Activated naive CD8-positive, alpha-beta T cell treated with anti-CD3 and anti-CD28 coated beads, Interleukin-2, amount 50 U/mL, for 24 hours (primary cell): ENCODE measurements around the gene ASTN1.

Experiments
- ATAC-seq: fragments of 150-1000 bp; cut with Tn5 transposase; one replicate; pipeline ENCODE4 v1.10.0; 2021
- DNase-seq: peaks from one replicate; pipeline ENCODE4 v3.0.0; 2021
- H3K27ac Mint-ChIP-seq: one replicate; pipeline ENCODE4 v1.8.0; 2021; ENCODE audit warnings: mild to moderate bottlenecking, mixed read lengths
- H3K27me3 Mint-ChIP-seq: one replicate; pipeline ENCODE4 v1.8.0; 2021; ENCODE audit warnings: mixed read lengths
- H3K36me3 Mint-ChIP-seq: one replicate; pipeline ENCODE4 v1.8.0; 2021; ENCODE audit warnings: low read depth, mixed read lengths
- H3K4me1 Mint-ChIP-seq: one replicate; pipeline ENCODE4 v1.8.0; 2021; ENCODE audit warnings: mixed read lengths
- H3K4me3 Mint-ChIP-seq: one replicate; pipeline ENCODE4 v1.8.0; 2021; ENCODE audit warnings: mild to moderate bottlenecking, moderate library complexity, mixed read lengths
- H3K9me3 Mint-ChIP-seq: one replicate; pipeline ENCODE4 v1.8.0; 2021; ENCODE audit warnings: mixed read lengths

ASTN1 gene

GRCh38 chr1:177137814-177138213 is 26.7 kb downstream of the ASTN1 start:
- no peaks in the 10 kb centered on the region for H3K27me3 Mint-ChIP-seq
- no peak overlapping the region for H3K27ac Mint-ChIP-seq
- H3K9me3 Mint-ChIP-seq, result peaks cover 4% of the 10 kb centered on the region
- ATAC-seq (no peak), DNase-seq (no peak)
- H3K36me3 Mint-ChIP-seq, result no peaks in the 10 kb centered on the region
- peaks cover 2% of the 10 kb centered on the region for H3K4me1 Mint-ChIP-seq
- no peak overlapping the region for H3K4me3 Mint-ChIP-seq

- no peak for ATAC-seq
Measured at GRCh38 chr1:177135250-177135649, 29.3 kb downstream of the ASTN1 start.

GRCh38 chr1:177133977-177134538 is 30.5 kb downstream of the ASTN1 start:
- H3K4me1 Mint-ChIP-seq, result no peaks in the 10 kb centered on the region
- H3K4me3 Mint-ChIP-seq, result no peak overlapping the region
- H3K9me3 Mint-ChIP-seq, result peaks cover 7% of the 10 kb centered on the region
- no peak for ATAC-seq
- no peak overlapping the region for H3K27ac Mint-ChIP-seq
- no peaks in the 10 kb centered on the region for H3K27me3 Mint-ChIP-seq
- H3K36me3 Mint-ChIP-seq, result no peaks in the 10 kb centered on the region
- no peak for DNase-seq

More at GRCh38 chr1:177135250-177135649, 29.3 kb downstream of the ASTN1 start:
- no peak for DNase-seq
- peaks cover 2% of the 10 kb centered on the region for H3K4me1 Mint-ChIP-seq
- H3K27me3 Mint-ChIP-seq, result no peaks in the 10 kb centered on the region
- no peaks in the 10 kb centered on the region for H3K36me3 Mint-ChIP-seq
- no peak overlapping the region for H3K27ac Mint-ChIP-seq
- H3K9me3 Mint-ChIP-seq, result peaks cover 4% of the 10 kb centered on the region
- no peak overlapping the region for H3K4me3 Mint-ChIP-seq

GRCh38 chr1:177132141-177132540 is 32.4 kb downstream of the ASTN1 start:
- no peak for ATAC-seq
- Mint-ChIP-seq H3K4me3 (no peak overlapping the region), H3K4me1 (no peaks in the 10 kb centered on the region), H3K27me3 (no peaks in the 10 kb centered on the region), H3K9me3 (peaks cover 4% of the 10 kb centered on the region), H3K27ac (no peak overlapping the region), H3K36me3 (no peaks in the 10 kb centered on the region)
- no peak for DNase-seq

- H3K9me3 Mint-ChIP-seq, result peaks cover 4% of the 10 kb centered on the region
- H3K36me3 Mint-ChIP-seq, result no peaks in the 10 kb centered on the region
- no peak overlapping the region for H3K27ac Mint-ChIP-seq
- no peaks in the 10 kb centered on the region for H3K4me1 Mint-ChIP-seq
- H3K4me3 Mint-ChIP-seq, result no peak overlapping the region
- H3K27me3 Mint-ChIP-seq, result no peaks in the 10 kb centered on the region
- DNase-seq, result no peak
- ATAC-seq, result no peak
Measured at GRCh38 chr1:177131723-177132122, 32.8 kb downstream of the ASTN1 start.

- ATAC-seq, result no peak
- H3K36me3 Mint-ChIP-seq, result no peaks in the 10 kb centered on the region
- no peak overlapping the region for H3K4me3 Mint-ChIP-seq
- no peaks in the 10 kb centered on the region for H3K4me1 Mint-ChIP-seq
- H3K9me3 Mint-ChIP-seq, result peaks cover 4% of the 10 kb centered on the region
- no peak overlapping the region for H3K27ac Mint-ChIP-seq
- DNase-seq, result no peak
- H3K27me3 Mint-ChIP-seq, result no peaks in the 10 kb centered on the region
Measured at GRCh38 chr1:177130451-177130945, 34.0 kb downstream of the ASTN1 start.

- Mint-ChIP-seq H3K9me3 (peaks cover 4% of the 10 kb centered on the region), H3K36me3 (no peaks in the 10 kb centered on the region), H3K4me1 (no peaks in the 10 kb centered on the region), H3K27ac (no peak overlapping the region), H3K27me3 (no peaks in the 10 kb centered on the region), H3K4me3 (no peak overlapping the region)
- DNase-seq (no peak), ATAC-seq (no peak)
Measured at GRCh38 chr1:177128665-177129281, 35.7 kb downstream of the ASTN1 start.

- Mint-ChIP-seq H3K4me1 (no peaks in the 10 kb centered on the region), H3K27me3 (no peaks in the 10 kb centered on the region), H3K4me3 (no peak overlapping the region), H3K27ac (no peak overlapping the region), H3K36me3 (no peaks in the 10 kb centered on the region), H3K9me3 (peaks cover 4% of the 10 kb centered on the region)
- DNase-seq (no peak), ATAC-seq (no peak)
Measured at GRCh38 chr1:177126267-177126666, 38.2 kb downstream of the ASTN1 start.

GRCh38 chr1:177124577-177125278 is 39.8 kb downstream of the ASTN1 start:
- no peak overlapping the region for H3K4me3 Mint-ChIP-seq
- ATAC-seq, result no peak

GRCh38 chr1:177122461-177123251 is 41.9 kb downstream of the ASTN1 start:
- H3K4me1 Mint-ChIP-seq, result no peaks in the 10 kb centered on the region

More at GRCh38 chr1:177124577-177125278, 39.8 kb downstream of the ASTN1 start:
- Mint-ChIP-seq H3K27me3 (no peaks in the 10 kb centered on the region), H3K9me3 (peaks cover 4% of the 10 kb centered on the region), H3K27ac (no peak overlapping the region), H3K4me1 (no peaks in the 10 kb centered on the region), H3K36me3 (no peaks in the 10 kb centered on the region)
- no peak for DNase-seq

GRCh38 chr1:177119311-177119710 is 45.2 kb downstream of the ASTN1 start:
- Mint-ChIP-seq H3K27ac (no peak overlapping the region), H3K27me3 (no peaks in the 10 kb centered on the region), H3K4me3 (no peak overlapping the region), H3K36me3 (no peaks in the 10 kb centered on the region), H3K4me1 (no peaks in the 10 kb centered on the region), H3K9me3 (peaks cover 4% of the 10 kb centered on the region)
- DNase-seq, result no peak
- no peak for ATAC-seq

More at GRCh38 chr1:177122461-177123251, 41.9 kb downstream of the ASTN1 start:
- H3K4me3 Mint-ChIP-seq, result no peak overlapping the region
- DNase-seq, result no peak
- H3K27ac Mint-ChIP-seq, result no peak overlapping the region
- ATAC-seq, result no peak
- peaks cover 4% of the 10 kb centered on the region for H3K9me3 Mint-ChIP-seq
- H3K27me3 Mint-ChIP-seq, result no peaks in the 10 kb centered on the region
- H3K36me3 Mint-ChIP-seq, result no peaks in the 10 kb centered on the region

GRCh38 chr1:177118901-177119300 is 45.6 kb downstream of the ASTN1 start:
- Mint-ChIP-seq H3K36me3 (no peaks in the 10 kb centered on the region), H3K4me1 (no peaks in the 10 kb centered on the region), H3K9me3 (peaks cover 4% of the 10 kb centered on the region), H3K27ac (no peak overlapping the region), H3K27me3 (no peaks in the 10 kb centered on the region), H3K4me3 (no peak overlapping the region)
- ATAC-seq, result no peak
- DNase-seq, result no peak

GRCh38 chr1:177116941-177117340 is 47.6 kb downstream of the ASTN1 start:
- ATAC-seq, result no peak
- no peak for DNase-seq
- H3K27me3 Mint-ChIP-seq, result no peaks in the 10 kb centered on the region
- H3K9me3 Mint-ChIP-seq, result peaks cover 4% of the 10 kb centered on the region
- no peaks in the 10 kb centered on the region for H3K36me3 Mint-ChIP-seq
- no peak overlapping the region for H3K27ac Mint-ChIP-seq
- no peaks in the 10 kb centered on the region for H3K4me1 Mint-ChIP-seq
- no peak overlapping the region for H3K4me3 Mint-ChIP-seq

- DNase-seq (no peak), ATAC-seq (no peak)
- no peaks in the 10 kb centered on the region for H3K4me1 Mint-ChIP-seq
- H3K27me3 Mint-ChIP-seq, result no peaks in the 10 kb centered on the region
- H3K27ac Mint-ChIP-seq, result no peak overlapping the region
- H3K36me3 Mint-ChIP-seq, result no peaks in the 10 kb centered on the region
- H3K9me3 Mint-ChIP-seq, result no peaks in the 10 kb centered on the region
- no peak overlapping the region for H3K4me3 Mint-ChIP-seq
Measured at GRCh38 chr1:177106614-177107365, 57.7 kb downstream of the ASTN1 start.
